GM21723 (cell line): Measurements from ENCODE around the gene PRR16.

ENCODE experiments used
- ATAC-seq: cut with Tn5 transposase; IDR thresholded peaks from one replicate; pipeline ENCODE4 v1.9.1; 2021; ENCODE audit warnings: mild to moderate bottlenecking, moderate library complexity; ENCODE audit not compliant: unreplicated experiment

PRR16 gene

GRCh38 chr5:120703918-120704587 is 240.0 kb downstream of the PRR16 start:
- no peak for ATAC-seq

- ATAC-seq: no peak
These were observed 242.8 kb downstream of the PRR16 start for GRCh38 chr5:120706877-120707276.

- no peak for ATAC-seq
These were observed 253.3 kb downstream of the PRR16 start for GRCh38 chr5:120717381-120717780.

- no peak for ATAC-seq
These were observed 266.1 kb downstream of the PRR16 start for GRCh38 chr5:120730214-120730613.

- ATAC-seq: no peak
These were observed 269.9 kb downstream of the PRR16 start for GRCh38 chr5:120734033-120734432.

- no peak for ATAC-seq
These were observed 271.0 kb downstream of the PRR16 start for GRCh38 chr5:120735076-120735475.
